DOHH2 (cell line): ENCODE results near the gene UBXN7.
"Not testable (repeated sequence)": the region's sequence is repeated elsewhere in the genome, so short reads cannot be mapped to it uniquely, and the experiment has no call there.

ENCODE experiments used
- H3F3A ChIP-seq: fragments of 200-600 bp; sonication (generic), shearing (Covaris generic); 2 replicates; pipeline ENCODE4 v1.6.0; 2016; ENCODE audit warnings: antibody characterized with exemption, mild to moderate bottlenecking; ENCODE audit not compliant: control insufficient read depth, insufficient read depth
- H3K27ac ChIP-seq: fragments of 200-600 bp; sonication (generic); 2 replicates; pipeline ENCODE4 v1.5.1; 2014; ENCODE audit warnings: low read depth, mild to moderate bottlenecking, low read length, moderate library complexity
- H3K27me3 ChIP-seq: fragments of 200-600 bp; sonication (generic); 2 replicates; pipeline ENCODE4 v1.6.1; 2014; ENCODE audit warnings: mild to moderate bottlenecking, low read length, mixed read lengths; ENCODE audit not compliant: control insufficient read depth
- H3K36me3 ChIP-seq: fragments of 200-600 bp; sonication (generic); 2 replicates; pipeline ENCODE4 v1.6.1; 2014; ENCODE audit warnings: mild to moderate bottlenecking, low read length, moderate library complexity, mixed read lengths; ENCODE audit not compliant: control insufficient read depth
- H3K4me1 ChIP-seq: fragments of 200-600 bp; sonication (generic); 2 replicates; pipeline ENCODE4 v1.6.1; 2014; ENCODE audit warnings: mild to moderate bottlenecking, low read length, mixed read lengths; ENCODE audit not compliant: control insufficient read depth
- H3K4me2 ChIP-seq: fragments of 200-600 bp; sonication (generic); 2 replicates; pipeline ENCODE4 v1.6.0; 2014; ENCODE audit warnings: mild to moderate bottlenecking, low read length, moderate library complexity
- H3K4me3 ChIP-seq: fragments of 200-600 bp; sonication (generic); 2 replicates; pipeline ENCODE4 v1.5.1; 2014; ENCODE audit warnings: mild to moderate bottlenecking, low read length, mixed read lengths
- H3K79me2 ChIP-seq: fragments of 200-600 bp; sonication (generic); 2 replicates; pipeline ENCODE4 v1.6.1; 2014; ENCODE audit warnings: mild to moderate bottlenecking, low read length, mixed read lengths; ENCODE audit not compliant: control insufficient read depth
- H3K9me2 ChIP-seq: fragments of 200-600 bp; sonication (generic); replicated peaks from 2 replicates; pipeline ENCODE4 v1.6.1; 2014; ENCODE audit warnings: mild to moderate bottlenecking, low read length, mixed read lengths; ENCODE audit not compliant: control insufficient read depth
- H3K9me3 ChIP-seq: fragments of 200-600 bp; sonication (generic); 2 replicates; pipeline ENCODE4 v1.6.1; 2014; ENCODE audit warnings: antibody characterized with exemption, low read length, mixed read lengths; ENCODE audit not compliant: control insufficient read depth, insufficient read depth
- H4K20me1 ChIP-seq: fragments of 200-600 bp; sonication (generic); 2 replicates; pipeline ENCODE4 v1.6.0; 2014; ENCODE audit warnings: low read depth, mild to moderate bottlenecking, antibody characterized with exemption, low read length, moderate library complexity; ENCODE audit not compliant: control insufficient read depth, insufficient read depth
- EZH2phosphoT487 ChIP-seq: fragments of 200-600 bp; sonication (generic); IDR thresholded peaks from 2 replicates; pipeline ENCODE4 v1.6.1; 2017; ENCODE audit warnings: borderline replicate concordance, mild to moderate bottlenecking, antibody characterized with exemption, low read length, moderate library complexity, mixed read lengths
- TF ChIP-seq, protein P1 (sequence below): fragments of 200-600 bp; sonication (generic); IDR thresholded peaks from one replicate; pipeline ENCODE4 v1.5.1; 2014; ENCODE audit warnings: antibody characterized with exemption, mild to moderate bottlenecking, low read depth, low read length; ENCODE audit not compliant: poor library complexity, severe bottlenecking

UBXN7 gene

GRCh38 chr3:196458063-196458462 is 25.8 kb upstream of the UBXN7 start:
- H3K9me2 ChIP-seq = no peaks in the 10 kb centered on the region
- H3K9me3 ChIP-seq = no peaks in the 10 kb centered on the region
- no peaks in the 10 kb centered on the region for H3K36me3 ChIP-seq
- TF ChIP-seq EZH2phosphoT487 = no peak
- TF ChIP-seq, protein P1, sequence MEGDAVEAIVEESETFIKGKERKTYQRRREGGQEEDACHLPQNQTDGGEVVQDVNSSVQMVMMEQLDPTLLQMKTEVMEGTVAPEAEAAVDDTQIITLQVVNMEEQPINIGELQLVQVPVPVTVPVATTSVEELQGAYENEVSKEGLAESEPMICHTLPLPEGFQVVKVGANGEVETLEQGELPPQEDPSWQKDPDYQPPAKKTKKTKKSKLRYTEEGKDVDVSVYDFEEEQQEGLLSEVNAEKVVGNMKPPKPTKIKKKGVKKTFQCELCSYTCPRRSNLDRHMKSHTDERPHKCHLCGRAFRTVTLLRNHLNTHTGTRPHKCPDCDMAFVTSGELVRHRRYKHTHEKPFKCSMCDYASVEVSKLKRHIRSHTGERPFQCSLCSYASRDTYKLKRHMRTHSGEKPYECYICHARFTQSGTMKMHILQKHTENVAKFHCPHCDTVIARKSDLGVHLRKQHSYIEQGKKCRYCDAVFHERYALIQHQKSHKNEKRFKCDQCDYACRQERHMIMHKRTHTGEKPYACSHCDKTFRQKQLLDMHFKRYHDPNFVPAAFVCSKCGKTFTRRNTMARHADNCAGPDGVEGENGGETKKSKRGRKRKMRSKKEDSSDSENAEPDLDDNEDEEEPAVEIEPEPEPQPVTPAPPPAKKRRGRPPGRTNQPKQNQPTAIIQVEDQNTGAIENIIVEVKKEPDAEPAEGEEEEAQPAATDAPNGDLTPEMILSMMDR = no peak
- no peak overlapping the region for H3K4me2 ChIP-seq
- H3K4me1 ChIP-seq = no peaks in the 10 kb centered on the region
- H4K20me1 ChIP-seq = no peaks in the 10 kb centered on the region
- no peak overlapping the region for H3K27ac ChIP-seq
- no peak overlapping the region for H3K4me3 ChIP-seq
- H3K79me2 ChIP-seq = no peaks in the 10 kb centered on the region
- 0 out of 2 replicates have a peak, but pooled peaks cover 2% of the 10 kb centered on the region for H3F3A ChIP-seq
- H3K27me3 ChIP-seq = no peaks in the 10 kb centered on the region

DNA sequence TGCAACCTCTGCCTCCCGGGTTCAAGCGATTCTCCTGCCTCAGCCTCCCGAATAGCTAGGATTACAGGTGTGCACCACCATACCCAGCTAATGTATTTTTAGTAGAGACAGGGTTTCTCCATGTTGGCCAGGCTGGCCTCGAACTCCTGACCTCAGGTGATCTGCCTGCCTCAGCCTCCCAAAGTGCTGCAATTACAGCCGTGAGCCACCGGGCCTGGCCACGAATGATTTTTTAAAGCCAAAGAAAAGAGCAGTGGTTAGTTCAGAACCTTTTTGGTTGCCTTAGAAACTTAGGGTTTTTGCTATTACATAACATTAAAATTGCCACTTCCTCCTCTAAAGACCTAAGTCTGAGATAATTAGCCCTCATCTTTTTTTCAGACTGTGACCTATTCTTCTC is 25.2 kb upstream of the UBXN7 start:
- H3K4me3 ChIP-seq, H3K4me1 ChIP-seq, H3K9me3 ChIP-seq, H3K79me2 ChIP-seq, H3K4me2 ChIP-seq, H3K27me3 ChIP-seq, H3F3A ChIP-seq, H3K9me2 ChIP-seq, H3K27ac ChIP-seq, H4K20me1 ChIP-seq, H3K36me3 ChIP-seq: not testable (repeated sequence)

DNA sequence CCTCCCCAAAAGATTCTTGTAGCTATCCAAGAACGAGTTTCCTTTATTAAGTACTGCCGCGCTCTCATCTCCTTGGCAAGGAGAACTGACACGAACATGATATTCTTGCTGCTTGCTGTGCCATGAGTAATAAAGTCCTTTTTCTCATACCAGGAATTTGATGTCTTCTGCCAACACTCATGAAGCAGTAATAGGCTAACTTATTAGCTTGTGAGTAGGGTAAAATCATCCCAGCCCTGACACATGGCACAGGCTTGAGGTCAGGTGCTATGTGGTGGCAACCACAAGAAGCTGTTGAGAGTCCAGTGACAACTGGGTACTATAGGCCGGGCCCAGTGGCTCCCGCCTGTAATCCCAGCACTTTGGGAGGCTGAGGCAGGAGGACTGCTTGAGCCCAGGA is 22.7 kb upstream of the UBXN7 start:
- no peak overlapping the region for H3K4me3 ChIP-seq

GRCh38 chr3:196445391-196445790 is 13.2 kb upstream of the UBXN7 start:
- H3K27me3 ChIP-seq, H3K4me3 ChIP-seq, H3K79me2 ChIP-seq, H3K36me3 ChIP-seq, H3K4me2 ChIP-seq, H3F3A ChIP-seq, H3K9me2 ChIP-seq, H4K20me1 ChIP-seq, H3K9me3 ChIP-seq, H3K27ac ChIP-seq, H3K4me1 ChIP-seq: not testable (repeated sequence)
- TF ChIP-seq, protein P1 = peak; percentile 16

More for the DNA sequence above, 22.7 kb upstream of the UBXN7 start:
- H3K36me3 ChIP-seq = no peaks in the 10 kb centered on the region
- no peaks in the 10 kb centered on the region for H4K20me1 ChIP-seq
- no peak overlapping the region for H3K27ac ChIP-seq
- no peaks in the 10 kb centered on the region for H3K79me2 ChIP-seq
- TF ChIP-seq, protein P1 = no peak
- TF ChIP-seq EZH2phosphoT487 = no peak
- no peaks in the 10 kb centered on the region for H3K9me2 ChIP-seq
- H3K4me2 ChIP-seq = no peak overlapping the region
- no peaks in the 10 kb centered on the region for H3K4me1 ChIP-seq
- 0 out of 2 replicates have a peak, but pooled peaks cover 2% of the 10 kb centered on the region for H3F3A ChIP-seq
- no peaks in the 10 kb centered on the region for H3K9me3 ChIP-seq
- H3K27me3 ChIP-seq = no peaks in the 10 kb centered on the region
